ENCODE results near the gene MAFG. TPM values are rescaled to one million over a fixed set of nuclear protein-coding genes. Genes with fewer than 3 reads are reported as not detected.
A peak's percentile ranks its signal among the peaks of the same experiment; 100 is the strongest.

The MAFG gene
- total and polyA plus RNA-seq, 9 of the 15 experiments (the other 6 are each of a cell fraction or from before 2014, with no cell fraction given): 1.1 to 58.1 (median 24.9) TPM

- TF ChIP-seq MYC (IDR thresholded peaks at IDR 0.05; ENCODE audit: low read depth, low read length) (peak; percentile 59), MYC (CRISPR knock-in tag; IDR thresholded peaks at IDR 0.05; ENCODE audit: borderline replicate concordance, low read depth) (no peak), MXI1 (IDR thresholded peaks at IDR 0.05; ENCODE audit: low read depth, low read length) (peak; percentile 73), STAT5B (CRISPR knock-in tag; IDR thresholded peaks at IDR 0.05) (no peak), ZFP30 (CRISPR knock-in tag; IDR thresholded peaks at IDR 0.05; ENCODE audit: borderline replicate concordance) (no peak), HDAC8 (tag; IDR thresholded peaks at IDR 0.05) (no peak), ZNF518B (CRISPR knock-in tag; IDR thresholded peaks at IDR 0.05) (no peak), ZNF197 (CRISPR knock-in tag; IDR thresholded peaks at IDR 0.05; ENCODE audit: low read depth) (no peak), ZNF511 (CRISPR knock-in tag; IDR thresholded peaks at IDR 0.05) (no peak), ZMIZ1 (IDR thresholded peaks at IDR 0.05; ENCODE audit: low read depth in 2 of 2, low read length in 2 of 2) (no peak), MED1 (CRISPR knock-in tag; IDR thresholded peaks at IDR 0.05; ENCODE audit: borderline replicate concordance) (no peak), SRSF7 (optimal IDR thresholded peaks at IDR 0.05; ENCODE audit: low read depth, low read length) (no peak), ATF2 (CRISPR knock-in tag; IDR thresholded peaks at IDR 0.05) (no peak), DPF2 (IDR thresholded peaks at IDR 0.05) (no peak), CBX3 (IDR thresholded peaks at IDR 0.05; ENCODE audit: borderline replicate concordance in 1 of 2, low read length in 2 of 2) (no peak), ESRRB (CRISPR knock-in tag; IDR thresholded peaks at IDR 0.05; ENCODE audit: borderline replicate concordance) (no peak)
These were observed at the start of gene MAFG (continued) for GRCh38 chr17:81927653-81928543.
